Activated T-cell treated with anti-CD3 and anti-CD28 coated beads, Interleukin-2, amount 50 U/mL, for 24 hours (primary cell): ENCODE measurements around the gene SULF2.

Source experiments
- DNase-seq: peaks from one replicate; pipeline ENCODE4 v3.0.0-alpha.2; 2020
- H3K27ac Mint-ChIP-seq: 2 replicates; pipeline ENCODE4 v1.8.0; 2020; ENCODE audit warnings: mild to moderate bottlenecking, mixed read lengths
- H3K27me3 Mint-ChIP-seq: 2 replicates; pipeline ENCODE4 v1.8.0; 2020; ENCODE audit warnings: mixed read lengths
- H3K36me3 Mint-ChIP-seq: 2 replicates; pipeline ENCODE4 v1.8.0; 2020; ENCODE audit warnings: low read depth, mixed read lengths
- H3K4me1 Mint-ChIP-seq: 2 replicates; pipeline ENCODE4 v1.8.0; 2020; ENCODE audit warnings: low read depth, mixed read lengths
- H3K4me3 Mint-ChIP-seq: 2 replicates; pipeline ENCODE4 v1.8.0; 2020; ENCODE audit warnings: mild to moderate bottlenecking, moderate library complexity, mixed read lengths
- H3K9me3 Mint-ChIP-seq: 2 replicates; pipeline ENCODE4 v1.8.0; 2020; ENCODE audit warnings: mixed read lengths

The SULF2 gene

GRCh38 chr20:47765691-47766594 lies 19.3 kb downstream of the SULF2 start:
- Mint-ChIP-seq H3K27ac (no peak overlapping the region), H3K4me1 (no peaks in the 10 kb centered on the region), H3K9me3 (no peaks in the 10 kb centered on the region), H3K36me3 (no peaks in the 10 kb centered on the region), H3K27me3 (peaks cover 15% of the 10 kb centered on the region), H3K4me3 (no peak overlapping the region)
- no peak for DNase-seq

GRCh38 chr20:47765271-47765670 lies 20.0 kb downstream of the SULF2 start:
- no peak for DNase-seq
- Mint-ChIP-seq H3K4me1 (no peaks in the 10 kb centered on the region), H3K36me3 (no peaks in the 10 kb centered on the region), H3K9me3 (no peaks in the 10 kb centered on the region), H3K4me3 (no peak overlapping the region), H3K27me3 (peaks cover 21% of the 10 kb centered on the region), H3K27ac (no peak overlapping the region)

GRCh38 chr20:47764154-47764733 lies 21.0 kb downstream of the SULF2 start:
- Mint-ChIP-seq H3K36me3 (no peaks in the 10 kb centered on the region), H3K4me1 (no peaks in the 10 kb centered on the region), H3K27me3 (peaks cover 24% of the 10 kb centered on the region), H3K9me3 (no peaks in the 10 kb centered on the region), H3K27ac (no peak overlapping the region), H3K4me3 (no peak overlapping the region)
- DNase-seq = no peak

GRCh38 chr20:47762699-47763268 lies 22.5 kb downstream of the SULF2 start:
- no peak for DNase-seq
- H3K4me1 Mint-ChIP-seq = no peaks in the 10 kb centered on the region
- no peaks in the 10 kb centered on the region for H3K9me3 Mint-ChIP-seq
- no peak overlapping the region for H3K27ac Mint-ChIP-seq
- H3K36me3 Mint-ChIP-seq = no peaks in the 10 kb centered on the region
- H3K27me3 Mint-ChIP-seq = peaks cover 29% of the 10 kb centered on the region
- no peak overlapping the region for H3K4me3 Mint-ChIP-seq

GRCh38 chr20:47761482-47762047 lies 23.7 kb downstream of the SULF2 start:
- Mint-ChIP-seq H3K36me3 (no peaks in the 10 kb centered on the region), H3K4me1 (no peaks in the 10 kb centered on the region), H3K27me3 (peaks cover 29% of the 10 kb centered on the region), H3K4me3 (no peak overlapping the region), H3K27ac (no peak overlapping the region), H3K9me3 (no peaks in the 10 kb centered on the region)
- no peak for DNase-seq

- Mint-ChIP-seq H3K9me3 (no peaks in the 10 kb centered on the region), H3K4me3 (no peak overlapping the region), H3K27me3 (peaks cover 29% of the 10 kb centered on the region), H3K36me3 (no peaks in the 10 kb centered on the region), H3K4me1 (no peaks in the 10 kb centered on the region), H3K27ac (no peak overlapping the region)
- no peak for DNase-seq
Observed at GRCh38 chr20:47760686-47761481, 24.4 kb downstream of the SULF2 start.

GRCh38 chr20:47758517-47759450 lies 26.5 kb downstream of the SULF2 start:
- Mint-ChIP-seq H3K4me1 (no peaks in the 10 kb centered on the region), H3K27ac (no peak overlapping the region), H3K9me3 (no peaks in the 10 kb centered on the region), H3K36me3 (no peaks in the 10 kb centered on the region), H3K4me3 (no peak overlapping the region), H3K27me3 (peaks cover 25% of the 10 kb centered on the region)
- DNase-seq = no peak

GRCh38 chr20:47757145-47758035 lies 27.9 kb downstream of the SULF2 start:
- H3K27ac Mint-ChIP-seq = no peak overlapping the region
- no peak for DNase-seq
- no peaks in the 10 kb centered on the region for H3K4me1 Mint-ChIP-seq
- H3K4me3 Mint-ChIP-seq = no peak overlapping the region
- peaks cover 25% of the 10 kb centered on the region for H3K27me3 Mint-ChIP-seq
- no peaks in the 10 kb centered on the region for H3K36me3 Mint-ChIP-seq
- H3K9me3 Mint-ChIP-seq = no peaks in the 10 kb centered on the region

- DNase-seq = no peak
- no peaks in the 10 kb centered on the region for H3K9me3 Mint-ChIP-seq
- H3K36me3 Mint-ChIP-seq = no peaks in the 10 kb centered on the region
- no peak overlapping the region for H3K27ac Mint-ChIP-seq
- H3K4me1 Mint-ChIP-seq = no peaks in the 10 kb centered on the region
- no peak overlapping the region for H3K4me3 Mint-ChIP-seq
- peaks cover 7% of the 10 kb centered on the region for H3K27me3 Mint-ChIP-seq
Observed at GRCh38 chr20:47754946-47755652, 30.2 kb downstream of the SULF2 start.

- DNase-seq = no peak
- Mint-ChIP-seq H3K4me3 (no peak overlapping the region), H3K9me3 (no peaks in the 10 kb centered on the region), H3K27ac (no peak overlapping the region), H3K27me3 (peaks cover 7% of the 10 kb centered on the region), H3K4me1 (peaks cover 1% of the 10 kb centered on the region), H3K36me3 (no peaks in the 10 kb centered on the region)
Observed at GRCh38 chr20:47754388-47754715, 30.9 kb downstream of the SULF2 start.

- Mint-ChIP-seq H3K36me3 (no peaks in the 10 kb centered on the region), H3K9me3 (no peaks in the 10 kb centered on the region), H3K4me1 (peaks cover 6% of the 10 kb centered on the region), H3K27ac (no peak overlapping the region), H3K27me3 (peaks cover under 1% of the 10 kb centered on the region), H3K4me3 (no peak overlapping the region)
- no peak for DNase-seq
Observed at GRCh38 chr20:47753576-47754387, 31.5 kb downstream of the SULF2 start.

GRCh38 chr20:47751449-47751848 lies 33.8 kb downstream of the SULF2 start:
- Mint-ChIP-seq H3K4me1 (peaks cover 14% of the 10 kb centered on the region), H3K9me3 (no peaks in the 10 kb centered on the region), H3K27me3 (no peaks in the 10 kb centered on the region), H3K27ac (no peak overlapping the region), H3K4me3 (no peak overlapping the region), H3K36me3 (no peaks in the 10 kb centered on the region)
- DNase-seq = no peak
